T-helper 1 cell treated with Interleukin-12 subunit alpha and Interleukin-12 subunit beta and Interleukin-4 antibody, amounts not matched to agents 30 ng/mL and 1 ng/mL, for 36 hours (primary cell): ENCODE measurements around the gene ZBTB42. TPM values are rescaled to one million over a fixed set of nuclear protein-coding genes. Genes with fewer than 3 reads are reported as not detected.

ENCODE experiments used
- intact Hi-C: fragments of 100-400 bp; cut with micrococcal nuclease; formaldehyde crosslinking; loops from one replicate; pipeline ENCODE4 v1.15.1; 2024
- total RNA-seq: library from RNA; stranded (reverse); gene quantifications from 2 replicates; pipeline ENCODE4 v1.2.3, GENCODE V29; 2022

The ZBTB42 gene
- total RNA-seq, result 5.7 and 6.7 TPM in 2 replicates

DNA sequence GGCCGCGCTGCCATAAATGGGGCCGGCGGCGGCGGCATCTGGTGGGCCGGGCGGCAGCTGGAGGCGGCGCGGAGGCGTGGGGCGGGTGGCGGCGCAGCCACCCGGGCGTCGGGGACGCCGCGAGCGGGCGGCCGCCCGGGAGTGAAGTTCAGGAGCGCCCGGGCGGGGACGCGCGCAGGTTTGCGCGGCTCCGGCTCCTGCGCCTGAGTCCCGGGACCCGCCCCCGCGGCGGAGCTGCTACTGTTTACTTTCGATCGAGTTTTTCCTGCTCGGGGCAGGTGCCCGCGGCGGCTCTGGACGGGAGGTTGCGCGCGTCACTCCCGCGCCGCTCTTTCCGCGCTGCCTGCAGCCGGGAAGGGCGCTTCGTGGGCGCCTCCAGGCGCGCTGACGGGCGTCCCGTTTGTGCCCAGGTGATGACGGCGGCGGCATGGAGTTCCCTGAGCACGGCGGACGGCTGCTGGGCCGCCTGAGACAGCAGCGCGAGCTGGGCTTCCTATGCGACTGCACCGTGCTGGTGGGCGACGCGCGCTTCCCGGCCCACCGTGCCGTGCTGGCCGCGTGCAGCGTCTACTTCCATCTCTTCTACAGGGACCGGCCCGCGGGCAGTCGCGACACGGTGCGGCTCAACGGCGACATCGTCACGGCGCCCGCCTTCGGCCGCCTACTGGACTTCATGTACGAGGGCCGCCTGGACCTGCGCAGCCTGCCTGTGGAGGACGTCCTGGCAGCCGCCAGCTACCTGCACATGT is at the start of gene ZBTB42:
TSS of gene ZBTB42 (plus strand) at position 331 of the 749 bp plus-strand sequence. CDS start at position 428, 97 bp downstream.
- intact Hi-C loops, result loop anchor here (1.0 to 2.0 kb wide), 5 partner anchors 26 to 76 kb away; partner anchors contain the start of gene ADSS1

DNA sequence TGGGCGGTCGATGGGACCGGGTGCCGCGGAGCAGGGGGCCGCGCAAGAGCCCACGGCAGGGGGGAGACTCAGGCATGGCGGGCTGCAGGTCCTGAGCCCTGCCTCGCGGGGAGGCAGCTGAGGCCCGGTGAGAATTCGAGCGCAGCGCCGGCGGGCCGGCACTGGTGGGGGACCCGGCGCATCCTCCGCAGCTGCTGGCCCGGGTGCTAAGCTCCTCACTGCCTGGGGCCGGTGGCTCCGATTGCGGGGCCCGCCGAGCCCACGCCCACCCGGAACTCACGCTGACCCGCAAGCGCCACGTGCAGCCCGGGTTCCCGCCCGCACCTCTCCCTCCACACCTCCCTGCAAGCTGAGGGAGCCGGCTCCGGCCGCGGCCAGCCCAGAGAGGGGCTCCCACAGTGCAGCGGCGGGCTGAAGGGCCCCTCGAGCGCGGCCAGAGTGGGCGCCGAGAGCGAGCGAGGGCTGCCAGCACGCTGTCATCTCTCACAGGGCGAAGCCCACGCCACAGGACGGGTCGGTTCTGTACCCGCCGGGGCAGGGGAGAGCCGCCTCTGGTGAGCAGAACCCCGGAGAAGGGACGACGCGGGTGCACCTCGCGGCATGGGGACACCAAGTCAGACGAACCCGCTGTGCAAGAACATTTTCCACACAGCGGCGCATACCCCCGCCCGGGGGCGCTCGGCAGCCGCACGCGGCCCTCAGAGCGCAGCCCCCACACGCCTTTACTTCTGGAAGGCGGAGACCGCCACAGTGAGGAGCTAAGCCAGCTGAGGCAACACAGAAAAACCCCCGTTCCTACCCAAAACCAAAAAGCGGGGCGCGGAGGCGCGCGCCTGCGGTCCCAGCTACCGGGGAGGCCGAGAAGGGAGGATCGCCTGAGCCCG is 49.1 kb upstream of the ZBTB42 start:
- intact Hi-C loops, result loop anchor here (1.0 to 10.0 kb wide), 17 partner anchors 17 to 1807 kb away; partner anchors contain the start of genes ADSS1, AKT1, BRF1 and CDCA4

DNA sequence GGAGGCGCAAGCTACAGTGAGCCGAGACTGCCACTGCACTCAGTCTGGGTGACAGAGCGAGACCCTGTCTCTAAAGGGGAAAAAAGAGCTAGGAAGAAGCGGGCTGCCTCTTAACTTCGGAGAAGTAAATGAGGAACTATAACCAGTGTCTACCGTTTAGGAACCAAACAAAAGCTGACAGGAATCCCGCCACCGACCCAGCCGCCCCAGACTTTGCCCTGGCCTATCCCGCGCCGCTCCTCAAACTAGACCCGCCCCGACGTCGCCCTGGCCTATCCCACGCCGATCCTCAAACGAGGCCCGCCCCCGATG is 48.5 kb upstream of the ZBTB42 start:
- intact Hi-C loops, result loop anchor here (1.0 to 10.0 kb wide), 17 partner anchors 16 to 1808 kb away; partner anchors contain the start of genes ADSS1, AKT1, BRF1 and CDCA4

DNA sequence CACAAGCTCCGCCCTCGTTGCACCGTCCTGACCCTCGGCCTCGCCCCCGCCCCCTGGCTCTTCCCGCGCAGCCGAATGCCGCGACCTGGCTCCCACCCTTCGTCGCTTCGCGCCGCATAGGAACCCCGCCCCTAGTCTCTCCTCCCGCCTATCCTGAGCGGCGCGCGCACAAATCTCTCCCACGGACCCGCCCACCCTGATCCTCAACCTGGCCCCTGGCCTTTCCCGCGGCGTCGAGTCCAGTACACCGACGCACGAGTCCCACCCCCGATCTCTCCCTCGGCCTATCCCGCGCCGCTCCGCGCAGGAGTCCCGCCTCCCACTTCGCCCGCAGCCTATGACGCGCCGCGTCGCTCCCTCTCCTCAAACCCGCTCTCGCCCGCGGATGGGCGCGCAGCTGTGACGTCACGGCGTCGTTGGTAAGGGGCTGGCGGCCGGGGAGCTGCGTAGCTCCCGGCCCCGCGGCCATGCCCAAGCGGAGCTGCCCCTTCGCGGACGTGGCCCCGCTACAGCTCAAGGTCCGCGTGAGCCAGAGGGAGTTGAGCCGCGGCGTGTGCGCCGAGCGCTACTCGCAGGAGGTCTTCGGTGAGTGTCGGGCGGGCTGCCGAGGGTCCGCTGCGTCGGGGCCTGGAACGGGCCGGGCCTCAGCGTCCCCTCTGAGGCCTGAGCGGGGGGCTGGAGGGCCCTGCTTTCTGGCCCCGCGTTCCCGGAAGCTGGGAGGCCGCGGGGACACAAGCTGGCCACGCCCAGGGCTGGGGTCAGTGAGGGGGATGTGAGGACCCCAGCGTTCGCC is 48.0 kb upstream of the ZBTB42 start, which contains the start of gene SIVA1:
TSS of gene SIVA1 (plus strand) at position 413 of the 793 bp plus-strand sequence. CDS start at position 468, 55 bp downstream.
- intact Hi-C loops, result loop anchor here (1.0 to 10.0 kb wide), 17 partner anchors 15 to 1808 kb away; partner anchors contain the start of genes ADSS1, AKT1, BRF1 and CDCA4

DNA sequence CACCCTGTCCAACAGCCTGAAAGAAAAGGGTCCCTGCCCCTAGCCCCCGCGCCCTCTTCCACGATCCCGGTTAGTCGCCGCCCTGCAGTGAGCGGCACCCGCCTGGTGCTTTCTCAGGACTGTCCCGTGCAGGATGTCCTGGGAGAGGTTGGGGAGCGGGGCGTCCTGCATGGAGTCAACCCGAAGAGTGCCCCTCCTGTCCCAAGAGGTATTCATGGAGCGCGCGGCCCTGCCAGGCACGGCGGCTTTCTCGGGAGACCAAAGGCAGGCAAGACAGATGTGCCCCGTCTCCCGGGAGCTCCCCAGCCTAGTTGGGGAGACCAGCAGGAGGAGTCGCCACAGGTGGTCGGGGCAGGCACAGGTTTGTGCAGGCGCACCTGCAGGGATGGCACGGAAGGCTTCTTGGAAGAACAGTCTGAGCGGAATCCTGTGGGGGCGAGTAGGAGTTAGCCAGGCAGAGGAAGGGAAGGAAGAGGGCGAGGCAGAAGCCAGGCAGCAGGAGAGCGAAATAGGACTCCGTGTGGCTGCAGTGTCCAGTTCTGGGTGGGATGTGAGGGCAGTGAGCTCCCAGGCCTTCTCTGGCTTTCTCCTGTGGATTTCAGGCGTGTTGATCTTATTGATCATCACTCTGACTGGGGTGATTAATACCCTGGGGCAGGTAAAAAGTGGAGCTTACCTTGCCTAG is 47.2 kb upstream of the ZBTB42 start:
- intact Hi-C loops, result loop anchor here (2.0 to 10.0 kb wide), 3 partner anchors 65 to 1809 kb away; partner anchors contain the start of gene INF2

DNA sequence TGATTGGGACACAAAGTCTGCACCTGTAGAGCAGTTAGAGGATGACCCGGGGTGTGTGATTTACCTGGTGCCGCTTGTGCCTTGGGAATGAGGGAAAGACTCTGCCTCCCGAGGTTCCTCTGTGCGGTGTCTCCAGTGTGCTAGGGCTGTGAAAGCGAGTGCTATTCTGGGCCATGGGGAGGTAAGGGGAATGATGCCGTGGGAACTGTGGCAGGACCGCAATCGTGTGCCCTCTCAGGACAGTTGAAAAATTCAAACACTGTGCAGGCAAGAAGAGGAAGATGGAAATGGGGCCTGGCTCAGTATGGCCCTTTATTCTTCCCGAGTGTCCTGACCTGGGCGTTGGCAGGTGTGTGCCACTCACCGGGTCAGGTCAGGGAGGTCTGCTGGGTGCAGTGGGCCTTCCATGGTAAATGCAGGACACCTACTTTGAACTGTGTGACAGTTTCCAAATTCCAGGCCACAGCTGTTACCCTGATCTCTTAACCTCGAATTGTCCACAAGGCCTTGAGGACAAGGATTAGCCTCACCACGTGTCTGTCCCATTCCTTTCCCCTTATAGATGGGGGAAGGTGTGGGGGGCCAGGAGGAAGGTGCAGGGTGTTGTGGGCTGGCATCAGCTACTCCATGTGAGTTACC is 46.6 kb upstream of the ZBTB42 start:
- intact Hi-C loops, result loop anchor here (10.0 kb wide), 1 partner anchor 1810 kb away; no protein-coding TSS in a partner anchor

DNA sequence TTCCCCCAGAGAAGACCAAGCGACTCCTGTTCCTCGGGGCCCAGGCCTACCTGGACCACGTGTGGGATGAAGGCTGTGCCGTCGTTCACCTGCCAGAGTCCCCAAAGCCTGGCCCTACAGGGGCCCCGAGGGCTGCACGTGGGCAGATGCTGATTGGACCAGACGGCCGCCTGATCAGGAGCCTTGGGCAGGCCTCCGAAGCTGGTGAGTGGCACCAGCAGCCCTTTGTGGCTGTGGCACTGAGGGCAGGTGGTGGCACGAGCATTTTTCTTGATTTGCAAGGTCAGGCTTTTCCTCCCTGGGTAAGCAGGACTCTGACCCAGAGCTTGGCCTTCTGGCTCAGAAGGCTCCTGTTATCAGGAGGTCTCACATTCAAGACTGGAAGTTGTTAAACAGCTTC is 45.3 kb upstream of the ZBTB42 start:
- intact Hi-C loops, result loop anchor here (10.0 kb wide), 1 partner anchor 1811 kb away; no protein-coding TSS in a partner anchor

DNA sequence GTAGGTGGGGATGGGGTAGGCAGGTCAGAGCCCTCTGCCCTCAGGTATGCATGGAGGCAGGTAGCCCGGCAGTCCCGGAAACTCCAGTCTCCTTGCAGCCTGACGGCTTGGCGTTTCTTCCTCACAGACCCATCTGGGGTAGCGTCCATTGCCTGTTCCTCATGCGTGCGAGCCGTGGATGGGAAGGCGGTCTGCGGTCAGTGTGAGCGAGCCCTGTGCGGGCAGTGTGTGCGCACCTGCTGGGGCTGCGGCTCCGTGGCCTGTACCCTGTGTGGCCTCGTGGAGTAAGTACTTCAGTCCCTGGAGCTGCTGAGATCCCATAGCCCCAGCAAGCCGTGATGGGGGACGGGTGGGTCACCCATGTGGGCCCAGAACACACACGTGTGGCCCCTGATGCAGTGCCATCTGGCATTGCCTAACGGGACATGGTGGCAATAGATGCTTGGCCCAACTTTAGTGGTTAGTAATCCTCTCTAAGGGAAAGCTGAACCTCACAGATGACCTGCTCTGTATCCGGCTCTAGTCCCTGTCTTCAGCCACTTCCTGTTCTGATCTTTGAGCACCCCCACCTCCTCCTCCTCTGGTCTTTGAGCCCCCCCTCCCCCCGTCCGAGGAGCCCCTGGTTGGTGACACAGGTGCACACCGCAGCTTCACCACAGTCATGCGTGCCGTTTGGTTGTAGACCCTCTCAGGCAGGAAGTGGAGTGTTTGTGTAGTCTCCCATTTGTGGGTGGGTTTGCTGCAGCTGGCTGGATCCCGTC is 44.2 kb upstream of the ZBTB42 start:
- intact Hi-C loops, result loop anchor here (10.0 kb wide), 1 partner anchor 1812 kb away; no protein-coding TSS in a partner anchor

DNA sequence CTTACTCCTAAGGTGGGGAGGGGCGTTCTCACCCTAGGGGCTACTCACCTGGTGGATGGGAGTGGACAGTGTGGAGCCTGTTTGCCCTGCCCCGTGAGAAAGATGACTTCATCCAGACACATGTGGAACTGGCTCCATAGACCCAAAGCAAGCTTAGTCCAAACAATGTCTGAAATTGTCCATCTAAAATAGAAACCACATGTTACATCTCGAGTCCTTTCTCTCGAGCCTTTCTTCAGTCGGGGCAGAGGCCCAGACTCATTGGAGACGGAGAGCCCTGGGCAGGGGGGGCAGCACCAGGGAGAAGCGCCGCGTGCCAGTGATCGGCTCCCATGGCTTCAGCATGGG is 43.7 kb upstream of the ZBTB42 start:
- intact Hi-C loops, result loop anchor here (10.0 kb wide), 1 partner anchor 1812 kb away; no protein-coding TSS in a partner anchor

DNA sequence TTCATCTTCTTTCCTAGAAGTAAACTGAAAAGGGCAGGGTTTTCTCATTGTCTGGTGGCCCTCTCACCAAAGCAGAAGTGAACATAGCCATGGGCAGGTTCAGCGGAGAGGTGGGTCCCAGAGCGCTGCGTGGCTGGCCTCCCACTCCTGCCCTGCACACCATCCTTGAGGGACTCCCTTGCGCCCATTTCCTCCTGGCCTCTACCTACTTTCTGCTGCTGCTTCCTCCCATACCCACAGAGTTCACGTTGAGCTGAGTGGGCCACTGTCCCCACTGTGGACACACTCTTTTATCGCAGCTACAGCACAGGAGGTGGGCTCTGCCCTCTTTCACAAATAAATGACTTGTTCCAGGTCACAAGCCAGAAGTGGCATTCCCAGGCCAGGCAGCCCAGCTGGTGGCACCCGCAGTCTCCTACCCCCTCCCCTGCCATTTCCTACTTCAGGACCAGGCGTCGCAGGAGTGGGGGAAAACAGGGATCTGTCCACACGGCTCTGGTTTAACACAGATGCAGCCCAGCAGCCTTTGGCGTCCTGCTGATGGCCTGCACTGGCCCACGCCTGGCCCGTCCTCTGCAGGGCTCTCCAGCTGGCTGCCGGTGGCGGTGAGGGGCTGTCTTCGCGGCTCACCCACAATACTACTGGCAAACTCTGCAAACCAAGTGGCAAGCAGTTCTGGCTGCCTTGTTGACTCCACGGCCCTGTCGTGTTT is 43.1 kb upstream of the ZBTB42 start:
- intact Hi-C loops, result loop anchor here (10.0 kb wide), 1 partner anchor 1813 kb away; no protein-coding TSS in a partner anchor

DNA sequence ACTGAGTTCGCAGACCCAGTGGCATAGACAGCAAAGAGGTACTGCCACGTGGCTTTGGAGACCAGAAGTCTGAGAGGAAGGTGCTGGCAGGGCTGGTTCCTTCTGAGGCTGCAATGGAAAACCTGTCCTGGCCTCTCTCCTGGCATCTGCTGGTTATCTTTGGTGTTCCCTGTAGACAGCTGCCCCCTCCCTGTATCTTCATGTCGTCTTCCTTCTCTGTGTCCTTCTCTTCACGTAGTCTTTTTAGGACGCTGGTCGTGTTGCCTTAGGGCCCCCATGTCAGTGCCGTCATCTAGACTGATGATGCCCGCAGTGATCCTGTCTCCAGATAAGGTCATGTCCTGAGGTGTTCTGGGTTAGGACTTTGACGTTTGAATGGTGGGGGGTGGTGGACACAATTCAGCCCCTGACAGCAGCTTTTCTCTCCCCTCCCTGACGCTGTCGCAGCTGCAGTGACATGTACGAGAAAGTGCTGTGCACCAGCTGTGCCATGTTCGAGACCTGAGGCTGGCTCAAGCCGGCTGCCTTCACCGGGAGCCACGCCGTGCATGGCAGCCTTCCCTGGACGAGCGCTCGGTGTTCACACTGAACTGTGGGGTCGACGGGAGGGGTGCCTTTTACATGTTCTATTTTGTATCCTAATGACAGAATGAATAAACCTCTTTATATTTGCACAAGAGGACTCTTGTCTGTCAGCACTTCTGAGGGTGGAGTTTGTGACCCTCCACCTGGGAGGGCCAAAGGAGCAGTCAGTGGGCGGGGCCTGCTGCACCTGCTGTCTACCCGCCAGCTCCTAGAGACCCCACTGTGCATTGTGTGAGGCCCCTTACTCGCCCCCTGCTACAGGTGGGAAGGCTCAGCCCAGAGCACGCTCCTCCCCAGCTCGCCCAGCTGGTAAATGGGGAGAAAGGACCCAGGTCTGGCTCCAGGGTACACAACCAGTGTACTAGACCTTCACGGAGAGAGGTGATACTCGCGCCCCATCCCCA is 41.6 kb upstream of the ZBTB42 start:
- intact Hi-C loops, result loop anchor here (10.0 kb wide), 1 partner anchor 1814 kb away; no protein-coding TSS in a partner anchor

DNA sequence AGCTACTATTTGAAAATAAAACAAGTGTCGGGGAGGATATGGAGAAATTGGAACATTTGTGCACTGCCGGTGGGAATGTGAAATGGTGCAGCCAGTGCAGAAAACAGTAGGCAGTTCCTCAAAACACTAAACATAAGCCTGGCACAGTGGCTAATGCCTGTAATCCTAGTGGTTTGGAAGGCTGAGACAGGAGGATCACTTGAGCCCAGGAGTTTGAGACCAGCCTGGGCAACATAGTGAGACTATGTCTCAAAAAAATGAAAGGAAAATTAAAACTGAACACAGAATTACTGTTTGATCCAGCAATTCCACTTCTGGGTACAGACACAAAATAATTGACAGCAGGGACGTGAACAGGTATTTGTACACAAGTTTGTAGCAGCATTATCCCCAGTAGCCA is 35.4 kb upstream of the ZBTB42 start:
- intact Hi-C loops, result loop anchor here (5.0 kb wide), 1 partner anchor 102 kb away; the partner anchor contains the start of gene CEP170B

DNA sequence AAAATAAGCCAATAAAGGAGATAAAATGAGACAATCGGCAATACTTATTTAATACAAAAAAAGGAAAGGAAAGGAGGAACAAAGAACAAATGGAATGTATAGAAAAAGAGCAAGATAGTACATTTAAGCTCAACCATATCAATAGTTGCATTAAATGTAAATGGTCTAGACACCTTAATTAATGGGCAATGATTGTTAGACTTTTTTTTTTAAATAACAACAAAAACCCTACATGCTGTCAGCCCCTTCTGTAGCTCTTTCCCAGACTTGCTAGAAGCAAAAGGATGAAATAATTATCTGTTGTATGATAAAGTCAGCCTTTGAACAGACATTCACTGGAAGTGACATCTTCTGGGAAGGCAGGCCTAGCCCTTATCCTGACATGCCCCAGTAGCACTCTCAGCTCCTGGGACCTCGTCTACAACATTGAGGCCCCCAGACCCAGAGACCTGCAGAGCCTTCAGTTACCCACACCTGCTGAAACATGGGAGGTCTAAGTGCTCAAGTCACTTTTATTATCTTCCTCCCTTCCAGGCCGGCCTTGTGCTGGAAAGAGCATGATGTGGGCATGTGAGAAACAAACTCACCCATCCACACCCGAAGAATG is 34.5 kb upstream of the ZBTB42 start:
- intact Hi-C loops, result loop anchor here (5.0 kb wide), 1 partner anchor 101 kb away; the partner anchor contains the start of gene CEP170B

DNA sequence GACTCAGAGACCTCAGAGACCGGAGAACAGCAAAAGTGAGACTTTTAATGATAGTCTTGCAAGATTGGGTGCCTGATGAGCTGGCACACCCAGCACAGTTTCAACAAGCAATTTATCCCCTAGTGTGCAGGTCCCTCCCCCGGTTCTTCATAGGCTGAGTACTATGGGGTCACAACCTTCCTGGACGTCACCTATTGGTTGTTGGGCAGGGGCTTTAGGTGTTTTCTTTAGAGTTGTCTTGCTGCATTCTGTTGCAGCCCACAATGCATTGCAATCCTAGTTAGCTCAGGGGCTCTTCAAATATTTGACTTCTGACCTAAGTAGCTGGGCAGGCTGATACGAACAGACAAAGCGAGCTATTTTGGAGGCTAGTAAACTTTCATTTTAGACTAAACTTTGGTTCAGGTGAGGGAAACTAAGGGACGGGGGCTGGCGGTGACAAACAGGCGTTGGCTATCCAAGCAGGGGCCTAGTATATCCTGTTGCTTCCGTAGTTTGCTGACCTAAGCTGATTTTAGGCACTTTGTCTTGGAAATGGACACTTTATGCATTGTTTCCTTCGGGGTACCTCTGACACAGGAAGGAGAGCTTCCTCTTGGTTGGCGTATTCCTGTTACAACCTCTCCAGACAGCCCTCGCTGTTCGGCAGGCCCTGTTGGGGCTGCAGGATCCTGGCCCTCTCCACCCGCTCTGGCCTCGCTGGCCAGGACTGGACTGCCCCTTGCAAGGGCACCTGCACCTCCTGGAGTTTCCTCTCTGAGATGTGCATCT is 33.9 kb upstream of the ZBTB42 start:
- intact Hi-C loops, result loop anchor here (5.0 kb wide), 1 partner anchor 100 kb away; the partner anchor contains the start of gene CEP170B

DNA sequence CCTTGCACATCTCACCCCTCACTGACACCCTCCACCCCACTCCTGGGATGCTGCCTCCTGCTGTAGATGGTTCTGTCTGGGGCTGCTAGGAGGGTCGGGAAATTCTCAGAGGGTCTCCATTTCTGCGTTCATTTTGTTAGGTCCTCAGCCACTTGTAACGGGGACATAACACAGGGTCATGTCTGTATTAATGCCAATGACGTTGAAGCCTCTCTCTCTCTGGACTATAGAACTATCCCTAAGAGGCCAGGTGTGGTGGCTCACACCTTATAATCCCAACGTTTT is 33.3 kb upstream of the ZBTB42 start:
- intact Hi-C loops, result loop anchor here (5.0 kb wide), 1 partner anchor 100 kb away; the partner anchor contains the start of gene CEP170B
